GM18517 (cell line): ENCODE data around the gene PAK1.

ENCODE experiments used
- ATAC-seq: cut with Tn5 transposase; IDR thresholded peaks from one replicate; pipeline ENCODE4 v1.9.1; 2021; ENCODE audit warnings: mild to moderate bottlenecking, moderate library complexity; ENCODE audit not compliant: unreplicated experiment

The PAK1 gene

GRCh38 chr11:77438487-77438886, 35.4 kb downstream of the PAK1 start:
- ATAC-seq = no peak

GRCh38 chr11:77436969-77437368, 36.9 kb downstream of the PAK1 start:
- ATAC-seq = no peak

GRCh38 chr11:77436506-77436905, 37.4 kb downstream of the PAK1 start:
- peak; percentile 15 for ATAC-seq

GRCh38 chr11:77435972-77436371, 37.9 kb downstream of the PAK1 start:
- peak; percentile 44 for ATAC-seq

- no peak for ATAC-seq
Observed at GRCh38 chr11:77431813-77432212, 42.1 kb downstream of the PAK1 start.

- ATAC-seq = no peak
Observed at GRCh38 chr11:77428598-77428997, 45.3 kb downstream of the PAK1 start.

GRCh38 chr11:77425346-77425745, 48.5 kb downstream of the PAK1 start:
- ATAC-seq = no peak

GRCh38 chr11:77424644-77425043, 49.2 kb downstream of the PAK1 start:
- ATAC-seq = no peak

- ATAC-seq = no peak
Observed at GRCh38 chr11:77423624-77424023, 50.3 kb downstream of the PAK1 start.

GRCh38 chr11:77422687-77423086, 51.2 kb downstream of the PAK1 start:
- no peak for ATAC-seq

- no peak for ATAC-seq
Observed at GRCh38 chr11:77421041-77421723, 52.7 kb downstream of the PAK1 start.

GRCh38 chr11:77418971-77419597, 54.8 kb downstream of the PAK1 start:
- no peak for ATAC-seq

- ATAC-seq = peak; percentile 70
Observed at GRCh38 chr11:77418155-77418970, 55.5 kb downstream of the PAK1 start.

GRCh38 chr11:77416357-77416756, 57.5 kb downstream of the PAK1 start:
- ATAC-seq = no peak

- ATAC-seq = no peak
Observed at GRCh38 chr11:77413850-77414460, 59.9 kb downstream of the PAK1 start.

- ATAC-seq = no peak
Observed at GRCh38 chr11:77412814-77413213, 61.1 kb downstream of the PAK1 start.

- ATAC-seq = peak; percentile 81
Observed at GRCh38 chr11:77411717-77412441, 62.0 kb downstream of the PAK1 start.

- ATAC-seq = peak; percentile 38
Observed at GRCh38 chr11:77411137-77411707, 62.7 kb downstream of the PAK1 start.

GRCh38 chr11:77410076-77410827, 63.6 kb downstream of the PAK1 start:
- no peak for ATAC-seq

- ATAC-seq = no peak
Observed at GRCh38 chr11:77409046-77409445, 64.8 kb downstream of the PAK1 start.
